Vagina (tissue), 2 donors: ENCODE measurements around the gene AADAC.

Source experiments
- POLR2A ChIP-seq, 2 donors: fragments of 450-650 bp; IDR thresholded peaks; one replicate each; pipeline ENCODE4 v1.6.1; 2017; ENCODE audit warnings: antibody characterized with exemption in 2 of 2, mild to moderate bottlenecking in 2 of 2, moderate library complexity in 2 of 2
- POLR2AphosphoS5 ChIP-seq, 2 donors: sonication (generic); formaldehyde crosslinking; IDR thresholded peaks; one replicate each; pipeline ENCODE4 v1.9.0; 2017; ENCODE audit warnings: antibody characterized with exemption in 2 of 2, mild to moderate bottlenecking in 2 of 2, low read depth in 1 of 2; ENCODE audit not compliant: insufficient read depth in 1 of 2
- TF ChIP-seq, protein P1 (sequence below), 3 experiments: fragments of 450-650 bp in 2 of 3; fragments of 200-600 bp in 1 of 3; sonication (generic) in 1 of 3; IDR thresholded peaks; one replicate each; pipeline ENCODE4 v1.5.1; 2017 to 2019; ENCODE audit warnings: antibody characterized with exemption in 3 of 3, mild to moderate bottlenecking in 2 of 3, moderate library complexity in 2 of 3

DNA sequence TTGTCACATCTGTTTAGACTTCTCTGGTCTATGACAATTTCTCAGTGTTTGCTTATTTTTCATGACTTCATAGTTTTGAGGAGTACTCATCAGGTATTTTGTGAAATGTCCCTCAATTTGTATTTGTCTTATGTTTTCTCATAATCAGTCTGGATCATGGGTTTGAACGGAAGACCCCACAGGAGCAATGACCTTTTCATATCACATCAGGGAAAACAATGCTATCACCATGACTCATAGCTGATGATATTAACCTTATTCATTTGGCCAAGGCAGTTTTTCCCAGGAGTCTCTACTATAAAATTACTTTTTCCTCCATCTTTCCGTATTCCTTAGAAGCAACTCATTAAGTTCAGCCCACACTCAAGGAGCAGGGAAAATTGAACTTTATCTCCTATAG, 47.5 kb upstream of the AADAC start:
- TF ChIP-seq, protein P1, sequence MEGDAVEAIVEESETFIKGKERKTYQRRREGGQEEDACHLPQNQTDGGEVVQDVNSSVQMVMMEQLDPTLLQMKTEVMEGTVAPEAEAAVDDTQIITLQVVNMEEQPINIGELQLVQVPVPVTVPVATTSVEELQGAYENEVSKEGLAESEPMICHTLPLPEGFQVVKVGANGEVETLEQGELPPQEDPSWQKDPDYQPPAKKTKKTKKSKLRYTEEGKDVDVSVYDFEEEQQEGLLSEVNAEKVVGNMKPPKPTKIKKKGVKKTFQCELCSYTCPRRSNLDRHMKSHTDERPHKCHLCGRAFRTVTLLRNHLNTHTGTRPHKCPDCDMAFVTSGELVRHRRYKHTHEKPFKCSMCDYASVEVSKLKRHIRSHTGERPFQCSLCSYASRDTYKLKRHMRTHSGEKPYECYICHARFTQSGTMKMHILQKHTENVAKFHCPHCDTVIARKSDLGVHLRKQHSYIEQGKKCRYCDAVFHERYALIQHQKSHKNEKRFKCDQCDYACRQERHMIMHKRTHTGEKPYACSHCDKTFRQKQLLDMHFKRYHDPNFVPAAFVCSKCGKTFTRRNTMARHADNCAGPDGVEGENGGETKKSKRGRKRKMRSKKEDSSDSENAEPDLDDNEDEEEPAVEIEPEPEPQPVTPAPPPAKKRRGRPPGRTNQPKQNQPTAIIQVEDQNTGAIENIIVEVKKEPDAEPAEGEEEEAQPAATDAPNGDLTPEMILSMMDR (IDR thresholded peaks at IDR 0.05): no peak
- TF ChIP-seq POLR2A (IDR thresholded peaks at IDR 0.05): no peak
- no peak for TF ChIP-seq POLR2AphosphoS5 (IDR thresholded peaks at IDR 0.05; ENCODE audit: insufficient read depth in 1 of 2, low read depth in 1 of 2)
